Stimulated activated CD8-positive, alpha-beta memory T cell treated with anti-CD3 and anti-CD28 coated beads, Interleukin-15, amount 100 ng/mL, for 24 hours (primary cell): ENCODE data around the gene TRIM34.
A peak's percentile ranks its signal among the peaks of the same experiment; 100 is the strongest.
"Not testable (repeated sequence)": the region's sequence is repeated elsewhere in the genome, so short reads cannot be mapped to it uniquely, and the experiment has no call there.

Source experiments
- DNase-seq: peaks from one replicate; pipeline ENCODE4 v3.0.0-alpha.2; 2020; ENCODE audit warnings: low read depth

The TRIM34 gene

GRCh38 chr11:5624489-5625279, at the start of gene TRIM34:
TSS of gene TRIM34 (plus strand) at chr11:5625001. CDS start at chr11:5632332, 7,331 bp downstream.
- no peak for DNase-seq

GRCh38 chr11:5575152-5575551, 49.6 kb upstream of the TRIM34 start:
- DNase-seq = no peak

GRCh38 chr11:5577101-5577500, 47.7 kb upstream of the TRIM34 start:
- no peak for DNase-seq

- DNase-seq = no peak
These were observed 44.2 kb upstream of the TRIM34 start, which contains the start of gene OR52B6 for GRCh38 chr11:5580577-5580976. TSS of gene OR52B6 (plus strand) at chr11:5580877. CDS start at chr11:5580877, 0 bp downstream.

- DNase-seq = no peak
These were observed 43.8 kb upstream of the TRIM34 start for GRCh38 chr11:5581014-5581413.

GRCh38 chr11:5584458-5584857, 40.3 kb upstream of the TRIM34 start:
- not testable (repeated sequence) for DNase-seq

GRCh38 chr11:5589906-5590305, 34.9 kb upstream of the TRIM34 start:
- not testable (repeated sequence) for DNase-seq

- DNase-seq = no peak
These were observed 33.2 kb upstream of the TRIM34 start for GRCh38 chr11:5591613-5592012.

GRCh38 chr11:5592615-5593014, 32.2 kb upstream of the TRIM34 start:
- no peak for DNase-seq

- no peak for DNase-seq
These were observed 31.7 kb upstream of the TRIM34 start for GRCh38 chr11:5593146-5593545.

- no peak for DNase-seq
These were observed 28.1 kb upstream of the TRIM34 start, which contains the start of gene TRIM6 for GRCh38 chr11:5596607-5597201. TSS of gene TRIM6 (plus strand) at chr11:5596637. CDS start at chr11:5596898, 261 bp downstream.

GRCh38 chr11:5597953-5598352, 26.8 kb upstream of the TRIM34 start:
- DNase-seq = no peak

GRCh38 chr11:5600374-5600851, 24.4 kb upstream of the TRIM34 start:
- peak; percentile 10 for DNase-seq

GRCh38 chr11:5602791-5603190, 22.0 kb upstream of the TRIM34 start:
- not testable (repeated sequence) for DNase-seq

GRCh38 chr11:5603326-5603725, 21.5 kb upstream of the TRIM34 start:
- no peak for DNase-seq

- DNase-seq = no peak
These were observed 19.9 kb upstream of the TRIM34 start for GRCh38 chr11:5604896-5605295.

- DNase-seq = no peak
These were observed 19.0 kb upstream of the TRIM34 start for GRCh38 chr11:5605849-5606248.

GRCh38 chr11:5608808-5609207, 16.0 kb upstream of the TRIM34 start:
- DNase-seq = no peak

- no peak for DNase-seq
These were observed 14.4 kb upstream of the TRIM34 start for GRCh38 chr11:5610446-5610845.

- no peak for DNase-seq
These were observed 13.2 kb upstream of the TRIM34 start for GRCh38 chr11:5611627-5612026.

GRCh38 chr11:5618807-5619206, 6.0 kb upstream of the TRIM34 start:
- no peak for DNase-seq

GRCh38 chr11:5620651-5621521, 3.9 kb upstream of the TRIM34 start:
- DNase-seq = no peak
